GM19023 (cell line): Measurements from ENCODE around the gene CHURC1.

Experiments used
- ATAC-seq: cut with Tn5 transposase; IDR thresholded peaks from one replicate; pipeline ENCODE4 v1.9.1; 2021; ENCODE audit warnings: mild to moderate bottlenecking, moderate library complexity; ENCODE audit not compliant: unreplicated experiment

Gene CHURC1

DNA sequence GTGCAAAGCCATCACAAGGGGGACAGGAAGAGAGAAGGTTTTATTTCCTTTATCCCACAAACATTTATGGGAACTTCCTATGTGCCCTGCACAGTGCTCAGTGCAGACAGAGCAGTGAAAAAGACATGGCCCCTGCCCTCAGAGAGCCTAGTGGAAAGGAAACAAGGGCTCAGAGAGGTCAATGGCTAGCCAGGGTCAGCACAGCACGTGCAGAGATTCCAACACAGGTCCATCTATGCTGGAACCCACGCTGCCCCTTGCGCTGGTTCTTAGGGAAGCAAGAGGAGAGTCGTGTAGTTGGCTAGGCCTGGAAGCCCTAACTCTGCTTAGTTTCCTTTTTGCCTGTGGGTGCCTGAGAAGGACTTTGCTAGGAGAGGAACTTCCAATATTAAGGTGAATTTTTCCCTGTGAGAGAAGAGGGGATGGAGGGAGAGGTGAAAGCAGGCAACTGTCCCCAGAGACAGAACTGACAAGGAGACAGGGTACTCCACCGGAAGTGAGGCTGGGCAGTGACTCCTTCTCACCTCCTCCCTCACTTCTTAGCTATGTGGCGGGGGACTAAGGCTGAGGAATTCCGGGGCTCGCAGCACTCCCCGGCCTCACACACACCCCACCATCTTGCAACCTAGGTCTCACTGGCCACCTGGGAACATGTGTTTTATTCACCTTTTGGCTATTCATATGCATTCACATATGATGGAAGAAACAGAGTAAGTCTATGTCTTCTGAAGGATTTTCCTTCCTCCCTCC lies 40.4 kb downstream of the CHURC1 start:
- no peak for ATAC-seq

DNA sequence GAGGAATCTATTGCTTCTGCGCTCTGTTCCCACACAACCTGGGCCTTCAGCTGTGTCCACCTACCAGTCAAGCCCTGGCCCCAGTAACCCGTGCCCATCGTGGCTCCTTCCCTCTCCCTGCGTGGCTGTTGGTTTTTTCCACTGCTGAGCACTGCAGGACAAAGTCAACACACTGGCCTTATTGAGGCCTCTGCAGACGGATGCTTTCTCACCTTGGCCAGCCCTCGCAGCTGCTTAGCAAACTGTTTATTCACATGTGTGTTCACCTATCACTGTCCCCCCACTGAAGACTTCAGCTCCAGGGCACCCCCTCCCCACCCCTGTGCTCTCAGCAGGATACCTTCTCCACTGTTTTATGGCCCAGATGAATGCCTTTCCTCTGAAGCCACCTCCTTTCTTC lies 41.0 kb downstream of the CHURC1 start:
- ATAC-seq: no peak

DNA sequence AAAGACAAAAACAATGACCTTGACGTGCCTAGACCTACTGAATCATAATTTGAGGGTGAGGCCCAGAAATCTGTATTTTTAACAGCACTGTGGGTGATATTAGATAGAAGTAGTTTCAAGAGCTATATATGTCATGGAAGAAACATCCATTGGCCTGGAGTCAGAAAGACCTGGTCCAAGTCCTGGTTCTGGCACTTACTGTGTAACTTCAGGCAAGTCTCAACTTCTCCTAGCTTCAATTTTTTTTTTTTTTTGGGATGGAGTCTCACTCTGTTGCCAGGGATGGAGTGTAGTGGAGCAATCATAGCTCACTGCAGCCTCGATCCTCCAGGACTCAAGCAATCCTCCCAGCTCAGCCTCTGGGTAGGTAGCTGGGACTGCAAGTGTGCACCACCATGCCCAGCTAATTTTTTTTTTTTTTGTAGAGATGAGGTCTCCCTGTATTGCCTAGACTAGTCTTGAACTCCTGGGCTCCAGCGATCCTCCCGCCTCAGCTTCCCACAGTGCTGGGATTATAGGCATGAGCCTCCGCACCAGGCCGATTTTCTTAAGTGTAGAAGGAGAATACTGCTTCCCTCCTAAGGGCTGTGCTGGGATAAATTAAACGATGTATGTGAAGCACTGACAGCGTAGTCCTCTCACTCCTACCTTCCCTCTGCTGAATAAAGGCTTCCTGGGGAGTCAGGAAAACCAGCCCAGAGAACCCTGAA lies 42.6 kb downstream of the CHURC1 start:
- no peak for ATAC-seq

DNA sequence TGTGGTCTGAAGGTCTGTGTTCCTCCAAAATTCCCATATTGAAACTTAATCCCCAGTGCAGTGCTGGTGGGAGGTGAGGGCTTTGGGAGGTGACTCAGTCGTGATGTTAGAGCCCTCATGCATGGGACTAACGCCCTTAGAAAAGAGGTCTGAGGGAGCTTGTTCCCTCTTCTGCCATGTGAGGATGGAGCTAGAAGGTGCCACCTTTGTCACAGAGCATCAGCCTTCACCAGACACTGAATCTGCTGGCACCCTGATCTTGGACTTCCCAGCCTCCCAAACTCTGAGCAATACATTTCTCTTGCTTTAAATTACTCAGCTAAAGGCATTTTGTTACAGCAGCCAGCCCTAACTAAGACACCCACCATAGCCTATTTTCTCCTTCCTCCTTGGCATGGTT lies 43.9 kb downstream of the CHURC1 start:
- ATAC-seq: no peak

DNA sequence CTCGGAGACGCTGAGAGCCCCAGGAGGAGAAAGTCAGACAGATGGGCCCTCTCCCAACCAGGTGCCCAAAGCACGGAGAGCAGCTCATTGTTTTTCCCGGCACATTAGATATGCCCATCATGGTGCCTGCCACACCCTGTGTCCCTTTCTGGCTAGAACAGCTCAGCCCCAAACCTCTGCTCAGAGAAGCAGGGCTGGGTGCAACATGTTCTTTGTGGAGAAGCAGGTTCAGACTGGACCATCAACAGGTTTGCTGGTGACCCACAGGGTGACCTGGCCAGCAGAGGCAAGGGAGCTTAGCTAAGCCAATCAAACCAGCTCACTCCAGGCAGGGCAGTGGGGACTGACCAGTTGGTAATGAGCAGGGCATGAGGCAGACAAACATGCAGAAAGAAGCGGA lies 44.5 kb downstream of the CHURC1 start:
- ATAC-seq: no peak

DNA sequence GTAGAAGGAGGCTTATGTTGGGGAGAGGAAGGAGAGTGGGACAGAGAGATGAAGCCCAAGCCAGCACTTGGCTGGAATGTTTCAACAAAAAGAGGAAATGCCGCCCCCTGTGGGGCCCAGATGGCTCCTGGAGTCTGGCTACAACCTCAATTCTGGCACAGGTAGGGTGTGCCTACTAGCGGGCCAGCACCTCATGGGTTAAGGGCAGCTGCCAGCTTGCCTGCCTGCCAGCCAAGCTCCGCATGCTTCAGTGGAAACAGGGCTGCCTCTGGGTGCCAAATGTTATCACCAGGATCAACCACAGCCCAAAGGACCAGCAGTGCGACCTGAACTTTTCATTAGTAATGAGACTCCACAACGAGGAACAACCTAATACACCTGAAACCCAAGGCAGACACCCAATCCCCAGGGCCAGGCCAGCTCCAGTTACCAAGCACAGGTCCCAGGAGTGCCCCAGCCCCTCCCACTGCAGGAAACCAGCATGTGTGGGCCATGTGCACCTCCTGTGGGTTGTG lies 46.6 kb downstream of the CHURC1 start:
- no peak for ATAC-seq

DNA sequence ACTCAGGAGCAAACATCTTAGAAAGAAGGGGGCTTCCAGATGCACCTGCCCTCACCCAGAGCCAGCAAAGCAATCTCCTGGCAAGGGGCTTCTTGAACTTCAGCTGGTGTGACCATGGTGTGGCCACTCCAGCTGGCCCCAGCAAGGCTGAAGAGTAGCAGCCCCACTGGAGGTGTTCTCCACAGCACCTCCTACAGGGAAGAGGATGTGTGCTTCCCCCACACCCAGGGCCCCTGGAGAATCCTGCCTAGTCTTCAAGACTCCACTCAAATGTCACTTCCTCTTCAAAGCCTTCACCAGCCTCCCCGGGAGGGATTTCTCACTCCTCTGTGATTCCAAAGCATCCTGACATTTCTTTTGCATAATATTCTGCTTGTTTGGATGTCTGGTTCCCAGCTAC lies 49.4 kb downstream of the CHURC1 start:
- ATAC-seq: no peak

DNA sequence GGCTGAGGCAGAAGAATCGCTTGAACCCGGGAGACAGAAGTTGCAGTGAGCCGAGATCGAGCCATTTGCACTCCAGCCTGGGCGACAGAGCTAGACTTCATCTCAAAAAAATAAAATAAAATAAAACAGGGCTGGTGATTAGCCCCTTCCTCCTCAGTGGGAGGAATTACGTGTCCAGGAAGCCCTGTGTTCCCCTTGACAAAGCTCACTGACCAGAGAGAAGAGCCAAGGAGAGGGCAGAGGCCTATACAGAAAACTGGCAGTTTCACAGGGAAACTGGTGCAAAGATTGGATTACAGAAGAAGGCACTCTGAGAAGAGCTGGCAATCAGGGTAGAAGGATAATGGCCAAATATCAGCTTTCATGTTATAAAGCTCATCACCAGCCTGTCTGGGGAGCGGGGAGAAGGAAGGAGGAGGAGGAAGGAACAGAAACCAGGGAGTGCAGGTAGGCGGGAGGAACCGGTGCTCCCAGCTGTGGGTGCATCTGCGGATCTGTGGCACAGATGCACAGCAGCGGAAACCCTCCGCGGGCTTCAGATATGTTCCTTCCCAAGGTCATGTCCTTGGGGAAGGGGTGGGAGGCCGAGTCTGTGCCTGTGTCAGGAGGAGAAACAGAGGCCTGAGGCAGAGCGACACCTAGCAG lies 51.2 kb downstream of the CHURC1 start:
- ATAC-seq: no peak

DNA sequence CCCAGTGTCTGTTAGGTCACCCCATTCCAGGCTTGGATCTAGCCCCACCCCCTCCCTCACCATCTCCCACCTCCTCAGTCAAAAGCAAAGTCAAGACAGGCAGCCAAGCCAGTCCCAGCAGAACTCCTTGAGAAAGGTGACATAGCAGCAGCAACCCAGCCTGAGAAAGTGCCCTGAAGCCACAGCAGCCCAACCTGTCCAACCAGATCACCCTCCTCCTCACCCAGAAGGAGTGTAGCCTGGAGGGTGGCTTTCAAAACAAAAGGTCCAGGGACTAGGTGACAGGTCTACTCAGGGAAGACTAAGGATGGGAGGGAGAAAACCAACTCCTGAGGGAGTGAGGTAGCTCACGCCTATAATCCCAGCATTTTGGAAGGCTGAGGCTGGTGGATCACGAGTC lies 52.7 kb downstream of the CHURC1 start:
- ATAC-seq: no peak

DNA sequence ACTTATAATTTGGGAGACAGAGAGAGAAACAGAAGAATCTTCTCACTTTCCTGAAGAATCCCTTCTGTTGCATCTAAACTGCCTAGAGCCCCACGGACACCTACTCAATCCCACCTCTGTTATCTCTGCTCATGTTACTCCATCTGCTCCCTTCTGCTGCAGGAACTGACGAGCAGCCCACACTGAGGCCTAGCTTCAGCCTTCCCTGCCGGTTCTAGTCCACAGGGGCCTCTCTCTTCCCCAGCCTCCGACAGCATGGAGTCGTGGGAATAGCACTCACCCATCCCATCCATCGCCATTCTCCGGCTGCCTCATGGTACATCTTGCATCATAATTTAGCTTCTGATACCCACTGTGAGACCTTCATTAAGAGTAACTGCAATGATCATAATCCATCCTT lies 53.9 kb downstream of the CHURC1 start:
- ATAC-seq: no peak

DNA sequence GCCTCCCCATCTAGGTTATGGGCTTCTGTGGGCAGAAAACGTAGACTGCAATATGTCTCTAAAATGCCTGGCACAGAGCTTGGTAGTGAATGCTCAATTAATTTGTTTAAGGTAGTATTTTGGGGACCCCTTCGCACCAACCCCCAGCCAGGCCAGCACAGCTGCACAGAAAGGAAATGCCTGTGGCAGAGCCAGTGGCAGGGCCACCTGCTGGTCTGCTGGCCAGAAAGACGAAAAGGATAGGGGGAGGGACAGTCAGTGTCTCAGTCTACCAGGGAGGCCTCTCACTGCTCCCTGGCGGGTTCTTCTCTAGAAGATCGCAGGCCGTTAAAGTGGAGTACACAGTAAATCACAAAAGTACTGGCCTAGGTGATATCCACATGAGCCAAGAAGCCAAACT lies 54.4 kb downstream of the CHURC1 start:
- no peak for ATAC-seq

DNA sequence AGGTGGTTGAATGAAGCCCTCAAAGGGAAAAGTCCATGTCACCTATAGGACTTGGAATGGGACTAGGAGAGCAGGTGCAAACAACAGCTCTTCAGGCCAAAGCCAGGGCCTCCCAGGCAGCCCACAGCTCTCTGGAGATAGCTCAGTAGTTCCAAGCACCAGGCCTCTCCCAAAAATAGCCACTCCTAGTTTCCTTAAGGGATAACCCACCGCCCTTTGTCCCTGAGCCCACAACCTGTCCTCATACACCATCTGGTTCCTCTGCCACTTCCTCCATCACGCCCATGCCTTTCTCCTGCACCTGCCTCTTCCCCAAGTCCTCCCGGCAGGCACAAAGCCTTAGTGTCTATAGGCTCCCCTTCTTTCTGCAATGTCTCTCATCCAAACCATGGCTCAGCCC lies 55.8 kb downstream of the CHURC1 start:
- ATAC-seq: no peak

DNA sequence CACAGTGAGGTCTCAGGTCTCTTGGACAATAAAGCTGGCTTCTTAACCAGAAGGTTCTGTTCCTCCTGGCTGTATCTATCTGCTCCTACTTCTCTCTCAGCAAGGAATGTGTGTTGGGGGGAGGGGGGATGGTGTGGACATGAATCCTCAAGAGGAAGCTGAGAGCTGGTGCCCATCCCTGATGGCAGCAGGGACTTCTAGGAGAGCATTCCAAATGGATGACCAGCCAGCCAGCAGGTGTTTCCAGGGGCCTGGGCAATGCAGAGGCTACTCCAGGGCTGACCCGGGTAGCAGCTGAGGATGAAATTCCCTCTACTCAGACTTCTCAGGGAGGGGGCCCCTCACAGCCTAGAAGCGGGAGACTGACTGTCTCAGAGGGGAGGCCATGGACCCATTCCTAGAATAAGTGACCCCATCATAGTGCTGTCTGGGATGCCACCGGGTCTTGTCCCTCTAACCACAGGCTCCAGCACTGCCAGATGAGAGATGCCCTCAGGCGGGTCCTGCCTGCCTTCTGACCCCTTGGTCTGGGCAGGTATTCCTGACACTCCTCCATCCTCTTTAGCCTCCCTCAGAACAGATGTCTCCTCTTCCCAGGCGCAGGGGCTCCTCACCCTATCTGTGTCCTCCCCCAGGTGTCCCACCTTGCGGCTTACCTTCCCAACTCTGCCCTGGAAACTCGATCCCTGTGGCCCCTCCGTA lies 56.7 kb downstream of the CHURC1 start:
- no peak for ATAC-seq

DNA sequence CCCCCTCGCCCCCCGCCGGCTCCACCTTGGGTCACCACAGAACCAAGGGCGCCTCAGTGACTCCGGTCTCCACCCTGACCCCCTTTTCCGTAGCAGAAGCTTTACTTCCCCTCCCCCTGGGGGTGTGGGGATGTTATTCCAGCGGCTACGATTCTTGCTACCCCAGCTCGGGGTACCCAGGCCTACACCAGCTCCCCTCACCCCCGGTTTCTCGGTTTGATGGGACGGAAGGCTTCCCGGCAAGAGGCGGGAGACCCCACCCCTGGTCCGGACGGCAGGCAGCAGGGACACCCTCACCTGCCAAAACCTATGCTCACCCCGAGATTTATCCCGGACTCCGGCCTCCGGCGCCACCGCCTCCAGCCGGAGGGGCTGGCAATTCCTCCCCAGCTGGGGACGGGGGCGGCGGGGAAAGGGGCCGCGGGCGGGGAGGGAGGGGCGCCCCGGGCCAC lies 57.3 kb downstream of the CHURC1 start:
- ATAC-seq: no peak

DNA sequence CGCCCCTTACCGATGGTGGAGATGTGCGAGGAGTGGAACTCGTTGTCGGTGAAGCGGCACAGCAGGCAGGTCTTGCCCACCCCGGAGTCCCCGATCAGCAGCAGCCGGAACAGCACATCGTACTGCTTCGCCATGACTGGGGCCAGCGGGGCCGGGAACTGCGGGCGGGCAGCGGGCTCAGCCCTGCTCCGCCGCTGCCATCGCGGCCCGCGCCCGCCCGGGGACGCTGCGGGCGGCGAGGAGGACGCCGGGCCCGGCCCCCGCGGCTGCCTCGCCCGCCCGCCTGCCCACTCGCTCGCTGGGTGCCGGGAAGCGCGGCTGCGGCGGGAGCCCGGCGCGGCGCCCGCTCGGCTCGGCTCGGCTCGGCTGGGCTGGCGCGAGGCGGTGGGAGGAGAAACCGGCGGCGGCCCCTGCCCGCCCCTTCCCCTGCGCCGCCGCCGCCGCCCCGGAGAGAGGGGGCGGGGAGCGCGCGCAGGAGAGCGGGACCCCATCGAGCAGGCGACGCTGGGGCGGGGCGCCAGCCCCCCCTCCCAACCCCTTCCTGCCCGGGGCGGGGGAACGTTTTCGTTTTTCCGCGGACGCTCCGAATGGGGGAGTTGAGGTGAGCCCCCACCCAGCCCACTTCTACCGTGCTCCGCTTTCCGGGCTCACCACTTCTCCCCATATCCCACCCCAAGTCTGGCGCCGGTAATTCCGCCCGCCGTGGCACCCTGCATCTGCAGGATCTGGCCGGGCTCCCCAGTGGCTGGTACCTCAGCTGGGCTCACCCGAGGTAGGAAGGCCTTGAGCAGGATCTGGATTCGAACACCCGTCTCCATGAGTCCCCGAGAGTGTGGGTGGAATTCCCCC lies 57.9 kb downstream of the CHURC1 start, which contains the start of gene RAB15:
Gene RAB15, minus strand, starts transcription at position 394 of the 849 bp plus-strand sequence. Its CDS starts 260 bp downstream, at position 134.
- peak; percentile 47 for ATAC-seq

DNA sequence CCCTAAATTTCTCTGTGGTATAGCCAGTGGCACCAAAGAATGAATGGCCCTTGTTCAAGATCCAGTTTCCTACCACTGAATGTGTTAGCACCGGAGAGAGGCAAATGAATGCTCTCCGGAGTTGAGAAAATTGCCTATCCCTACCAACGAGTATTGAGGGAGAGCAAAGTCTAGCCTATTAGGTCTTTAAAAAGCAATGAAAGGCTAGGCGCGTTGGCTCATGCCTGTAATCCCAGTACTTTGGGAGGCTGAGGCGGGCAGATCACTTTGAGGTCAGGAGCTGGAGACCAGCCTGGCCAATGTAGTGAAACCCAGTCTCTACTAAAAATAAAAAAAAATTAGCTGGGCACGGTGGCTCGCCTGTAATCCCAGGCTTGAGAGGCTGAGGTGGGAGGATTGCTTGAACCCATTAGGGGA lies 58.8 kb downstream of the CHURC1 start:
- ATAC-seq: no peak

DNA sequence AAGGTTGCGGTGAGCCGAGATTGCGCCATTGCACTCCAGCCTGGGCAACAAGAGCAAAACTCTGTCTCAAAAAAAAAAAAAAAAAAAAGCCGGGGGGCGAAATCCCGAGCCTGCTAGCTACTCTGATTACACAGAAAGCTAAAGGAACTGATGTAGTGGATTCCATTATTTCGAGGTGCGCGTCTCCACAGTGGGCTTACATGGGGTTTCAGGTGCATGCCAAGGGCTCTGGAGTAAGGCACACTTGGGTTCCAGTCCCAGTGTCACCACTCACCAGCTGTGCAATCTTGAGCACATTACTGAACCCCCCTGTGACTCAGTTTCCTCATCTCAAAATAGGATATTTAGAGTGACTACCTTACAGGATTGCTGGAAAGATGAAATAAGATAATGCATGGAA lies 59.6 kb downstream of the CHURC1 start:
- ATAC-seq: no peak

DNA sequence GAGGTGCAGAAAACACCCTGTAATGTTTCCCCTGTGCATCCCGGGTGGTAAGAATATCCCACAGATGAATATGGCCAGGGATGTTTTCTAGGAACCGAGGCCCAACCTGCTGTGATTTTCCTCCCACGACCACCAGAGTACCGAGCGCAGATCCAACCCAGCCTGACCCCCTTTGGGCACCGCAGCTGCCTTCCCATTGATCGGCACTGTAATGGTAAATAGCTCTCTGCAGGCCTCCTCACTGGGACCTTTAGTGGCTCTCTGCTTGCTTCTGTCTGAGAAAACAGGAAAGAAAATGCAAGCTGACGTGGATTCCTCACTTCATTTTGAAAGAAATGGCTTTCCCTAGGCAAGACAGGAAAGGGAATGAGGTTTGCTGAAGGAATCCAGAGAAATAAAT lies 60.3 kb downstream of the CHURC1 start:
- no peak for ATAC-seq

DNA sequence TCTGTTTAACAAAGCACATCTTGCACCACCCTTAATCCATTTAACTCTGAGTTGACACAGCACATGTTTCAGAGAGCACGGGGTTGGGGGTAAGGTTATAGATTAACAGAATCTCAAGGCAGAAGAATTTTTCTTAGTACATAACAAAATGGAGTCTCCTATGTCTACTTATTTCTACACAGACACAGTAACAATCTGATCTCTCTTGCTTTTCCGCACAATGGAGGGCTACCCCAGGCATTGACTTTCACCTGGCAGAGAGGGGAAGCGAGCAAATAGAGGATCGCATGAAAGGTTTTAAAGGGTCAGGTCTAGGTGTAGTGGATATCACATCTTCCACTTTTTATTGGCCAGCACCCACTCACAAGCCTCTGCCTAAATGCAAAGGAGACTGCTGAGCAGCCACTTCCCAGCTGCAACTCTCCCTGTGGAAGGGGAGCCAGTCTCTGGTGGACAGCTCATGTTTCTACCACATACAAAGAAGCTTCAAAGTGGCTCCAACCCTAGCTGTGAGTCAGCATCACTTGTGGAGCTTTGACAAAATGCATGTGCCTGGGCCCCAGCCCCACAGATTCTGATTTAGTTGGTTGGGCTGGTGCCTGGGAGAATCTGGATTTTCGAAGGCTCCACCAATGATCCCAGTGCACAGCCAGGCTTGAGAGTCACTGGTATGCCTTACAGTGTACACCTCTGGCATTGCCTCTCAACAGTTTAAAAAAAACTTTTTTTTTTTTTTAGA lies 65.2 kb downstream of the CHURC1 start:
- ATAC-seq: no peak
